A549 treated with RU486 at 1 μM for 4 hours (cell line): Measurements from ENCODE around the gene STK16. TPM values are rescaled to one million over a fixed set of nuclear protein-coding genes. Genes with fewer than 3 reads are reported as not detected.

Experiments
- total RNA-seq: library from RNA; stranded (reverse); fragments of 200-300 nt; extraction: Qiagen RNA extraction; gene quantifications from 5 replicates; pipeline ENCODE4 v1.2.3, GENCODE V29; 2022; ENCODE audit warnings: low read depth

The STK16 gene, protein sequence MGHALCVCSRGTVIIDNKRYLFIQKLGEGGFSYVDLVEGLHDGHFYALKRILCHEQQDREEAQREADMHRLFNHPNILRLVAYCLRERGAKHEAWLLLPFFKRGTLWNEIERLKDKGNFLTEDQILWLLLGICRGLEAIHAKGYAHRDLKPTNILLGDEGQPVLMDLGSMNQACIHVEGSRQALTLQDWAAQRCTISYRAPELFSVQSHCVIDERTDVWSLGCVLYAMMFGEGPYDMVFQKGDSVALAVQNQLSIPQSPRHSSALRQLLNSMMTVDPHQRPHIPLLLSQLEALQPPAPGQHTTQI
- total RNA-seq: 27.5 to 32.6 TPM (median 31.0 TPM) in 5 replicates

GRCh38 chr2:219245148-219245898 is at the start of gene STK16, which contains the start of gene GLB1L:
Gene STK16, plus strand, starts transcription at chr2:219245479. Its CDS starts 521 bp downstream, at chr2:219246000.
Gene GLB1L, minus strand, starts transcription at chr2:219245444. Its CDS starts 1,871 bp downstream, at chr2:219243573.

GRCh38 chr2:219206328-219207133 is 38.7 kb upstream of the STK16 start, which contains the start of gene ZFAND2B:
Gene ZFAND2B, plus strand, starts transcription at chr2:219206782. Its CDS starts 206 bp downstream, at chr2:219206988.

DNA sequence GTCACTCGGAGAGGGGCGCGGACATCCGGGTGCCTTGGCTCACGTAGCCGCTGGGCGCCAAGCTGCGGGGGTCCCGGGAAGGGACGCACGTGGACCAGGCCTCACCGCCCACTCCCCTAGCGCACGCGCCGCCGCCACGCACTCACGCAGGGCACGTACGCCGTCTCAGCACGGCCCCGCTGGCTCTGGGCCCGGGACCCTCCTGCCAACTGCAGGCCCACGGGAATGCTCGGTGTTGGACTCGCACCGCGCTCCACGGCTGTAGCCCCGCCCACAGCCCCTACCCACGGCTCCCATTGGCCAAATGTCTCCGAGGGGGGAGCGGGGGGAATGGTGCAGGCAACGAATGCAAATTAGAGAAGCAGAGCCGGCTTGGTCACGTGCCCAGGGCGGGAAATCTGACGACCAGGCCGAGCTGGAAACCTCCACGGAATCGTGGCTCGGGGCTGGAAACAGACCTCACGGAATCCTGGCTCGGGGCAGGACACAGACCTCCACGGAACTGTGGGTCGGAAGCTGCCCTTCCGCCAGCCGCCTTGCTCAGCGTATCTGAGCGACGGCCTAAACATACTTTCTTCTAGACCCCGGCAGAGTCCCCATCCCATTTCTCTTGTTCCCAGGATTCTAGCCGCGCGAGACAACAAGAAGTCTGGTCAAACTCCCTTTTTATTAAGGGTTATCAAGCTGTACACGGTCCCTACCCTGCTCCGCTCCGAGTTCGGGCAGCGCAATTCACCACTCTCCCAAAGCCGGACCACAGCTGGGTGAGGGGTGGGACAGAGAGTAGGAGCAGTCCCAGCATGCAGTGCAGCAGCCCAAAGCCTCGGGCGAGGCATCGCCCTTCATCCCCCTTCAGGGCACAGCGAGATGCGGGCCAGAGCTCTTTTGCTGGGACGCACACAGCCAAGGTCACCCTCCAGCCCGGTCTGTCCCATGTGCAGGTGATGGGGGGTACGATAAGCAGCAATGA is 26.3 kb upstream of the STK16 start, which contains the start of gene ABCB6:
Gene ABCB6, minus strand, starts transcription at position 227 of the 970 bp plus-strand sequence. CDS start 285 bp downstream, outside the sequence.

GRCh38 chr2:219229305-219230058 is 15.8 kb upstream of the STK16 start, which contains the start of the genes ANKZF1 and ATG9A:
Gene ANKZF1, plus strand, starts transcription at chr2:219229806. Its CDS starts 452 bp downstream, at chr2:219230258.
Gene ATG9A, minus strand, starts transcription at chr2:219229636. Its CDS starts 1,612 bp downstream, at chr2:219228024.

DNA sequence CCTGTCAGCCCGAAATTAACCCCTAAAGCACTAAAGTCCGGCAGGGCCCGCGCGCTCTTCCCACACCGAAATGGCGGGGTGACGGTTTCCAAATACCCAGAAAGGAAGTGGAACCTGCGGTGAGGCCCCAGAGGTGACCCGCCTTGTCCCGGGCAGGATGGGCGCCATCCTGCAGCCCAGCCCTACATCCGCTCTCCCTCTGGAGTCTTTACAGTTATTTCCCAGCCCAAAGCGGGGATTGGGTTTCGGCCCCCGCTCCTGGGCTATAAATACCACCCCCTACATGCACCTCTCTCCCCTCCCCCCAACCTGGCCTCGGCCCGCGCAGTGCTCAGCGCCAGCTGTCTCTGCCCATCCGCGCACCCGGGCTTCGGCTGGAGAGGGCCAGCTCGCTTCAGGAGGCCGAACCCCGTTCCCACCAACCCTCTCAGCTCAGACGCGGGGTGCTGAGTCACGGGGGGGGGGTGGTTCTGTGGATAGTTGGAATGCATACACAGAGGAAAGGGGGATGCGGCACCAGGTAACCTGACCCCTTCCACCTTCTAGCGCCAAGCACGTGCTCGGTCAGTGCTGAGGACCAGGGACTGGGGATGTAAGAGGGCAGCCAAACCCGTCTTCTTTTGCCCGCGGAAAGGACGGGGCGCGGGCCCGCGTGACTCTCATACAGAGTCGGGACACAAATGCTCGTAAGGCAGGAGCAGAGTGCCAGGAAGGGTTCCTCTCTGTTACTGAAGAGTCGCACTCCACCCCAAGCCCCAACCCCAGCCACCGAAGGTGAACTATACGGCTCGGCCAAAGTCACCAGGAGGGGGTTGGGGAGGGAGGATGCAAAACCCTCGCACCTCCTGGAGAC is 7.8 kb downstream of the STK16 start, which contains the start of gene TUBA4B:
Gene TUBA4B, plus strand, starts transcription at position 344 of the 853 bp plus-strand sequence. Its CDS starts 165 bp downstream, at position 509.

GRCh38 chr2:219253753-219254589 is 8.7 kb downstream of the STK16 start, which contains the start of gene TUBA4A:
Gene TUBA4A, minus strand, starts transcription at chr2:219253918. Its CDS starts 60 bp downstream, at chr2:219253858.

GRCh38 chr2:219279151-219279915 is 34.1 kb downstream of the STK16 start, which contains the start of gene DNAJB2:
Gene DNAJB2, plus strand, starts transcription at chr2:219279366. Its CDS starts 468 bp downstream, at chr2:219279834.

Other genes starting within 250 kb of the STK16 start
- gene CFAP65, start 204.0 kb upstream of the STK16 start, total RNA-seq: 0.05 to 0.32 TPM (median 0.16 TPM) in 5 replicates
- 0.09 to 0.13 TPM (median 0.11 TPM) in 4 of 5 replicates, not detected in the other for gene IHH, start 184.6 kb upstream of the STK16 start, total RNA-seq
- 13.7 to 18.3 TPM (median 15.2 TPM) in 5 replicates for gene NHEJ1, start 84.7 kb upstream of the STK16 start, total RNA-seq
- gene SLC23A3, start 75.5 kb upstream of the STK16 start, total RNA-seq: 0.19 to 0.90 TPM (median 0.53 TPM) in 5 replicates
- gene CNPPD1, start 68.6 kb upstream of the STK16 start, total RNA-seq: 33.7 to 47.7 TPM (median 45.3 TPM) in 5 replicates
- 58.9 to 85.7 TPM (median 81.2 TPM) in 5 replicates for gene RETREG2, start 67.2 kb upstream of the STK16 start, total RNA-seq
- gene ZFAND2B, start 38.7 kb upstream of the STK16 start, total RNA-seq: 14.4 to 22.8 TPM (median 19.2 TPM) in 5 replicates
- gene ABCB6, start 26.5 kb upstream of the STK16 start, total RNA-seq: 22.5 to 37.5 TPM (median 30.4 TPM) in 5 replicates
- 42.3 to 53.2 TPM (median 50.2 TPM) in 5 replicates for gene ATG9A, start 15.8 kb upstream of the STK16 start, total RNA-seq
- 15.1 to 22.0 TPM (median 17.7 TPM) in 5 replicates for gene ANKZF1, start 15.7 kb upstream of the STK16 start, total RNA-seq
- gene GLB1L, start within 50 bp of the STK16 start, total RNA-seq: 5.0 to 6.8 TPM (median 6.8 TPM) in 5 replicates
- gene TUBA4B, start 7.8 kb downstream of the STK16 start, total RNA-seq: 0.18 to 0.69 TPM (median 0.35 TPM) in 5 replicates
- 332 to 451 TPM (median 366 TPM) in 5 replicates for gene TUBA4A, start 8.4 kb downstream of the STK16 start, total RNA-seq
- gene DNAJB2, start 33.9 kb downstream of the STK16 start, total RNA-seq: 40.3 to 55.4 TPM (median 48.6 TPM) in 5 replicates
- 0.87 to 2.0 TPM (median 1.3 TPM) in 5 replicates for gene PTPRN, start 63.9 kb downstream of the STK16 start, total RNA-seq
- not detected in 5 replicates for gene RESP18, start 87.3 kb downstream of the STK16 start, total RNA-seq
- 51.3 to 65.5 TPM (median 63.4 TPM) in 5 replicates for gene DNPEP, start 142.4 kb downstream of the STK16 start, total RNA-seq
- 0.05 to 0.24 TPM (median 0.13 TPM) in 3 of 5 replicates, not detected in the others for gene DES, start 172.9 kb downstream of the STK16 start, total RNA-seq
- gene SPEG, start 189.4 kb downstream of the STK16 start, total RNA-seq: 5.1 to 7.8 TPM (median 6.5 TPM) in 5 replicates